22Rv1 (cell line): ENCODE data around the gene PPIL1.

Source experiments
- H3K27ac ChIP-seq: fragments of 450-650 bp; 2 replicates; pipeline ENCODE4 v1.5.1; 2017
- ZFX ChIP-seq: fragments of 450-650 bp; IDR thresholded peaks from 2 replicates; pipeline ENCODE4 v1.6.1; 2017; ENCODE audit warnings: antibody characterized with exemption, borderline replicate concordance
- TF ChIP-seq, protein P1 (sequence below): fragments of 450-650 bp; IDR thresholded peaks from 2 replicates; pipeline ENCODE4 v1.5.1; 2017; ENCODE audit warnings: mild to moderate bottlenecking

The PPIL1 gene

DNA sequence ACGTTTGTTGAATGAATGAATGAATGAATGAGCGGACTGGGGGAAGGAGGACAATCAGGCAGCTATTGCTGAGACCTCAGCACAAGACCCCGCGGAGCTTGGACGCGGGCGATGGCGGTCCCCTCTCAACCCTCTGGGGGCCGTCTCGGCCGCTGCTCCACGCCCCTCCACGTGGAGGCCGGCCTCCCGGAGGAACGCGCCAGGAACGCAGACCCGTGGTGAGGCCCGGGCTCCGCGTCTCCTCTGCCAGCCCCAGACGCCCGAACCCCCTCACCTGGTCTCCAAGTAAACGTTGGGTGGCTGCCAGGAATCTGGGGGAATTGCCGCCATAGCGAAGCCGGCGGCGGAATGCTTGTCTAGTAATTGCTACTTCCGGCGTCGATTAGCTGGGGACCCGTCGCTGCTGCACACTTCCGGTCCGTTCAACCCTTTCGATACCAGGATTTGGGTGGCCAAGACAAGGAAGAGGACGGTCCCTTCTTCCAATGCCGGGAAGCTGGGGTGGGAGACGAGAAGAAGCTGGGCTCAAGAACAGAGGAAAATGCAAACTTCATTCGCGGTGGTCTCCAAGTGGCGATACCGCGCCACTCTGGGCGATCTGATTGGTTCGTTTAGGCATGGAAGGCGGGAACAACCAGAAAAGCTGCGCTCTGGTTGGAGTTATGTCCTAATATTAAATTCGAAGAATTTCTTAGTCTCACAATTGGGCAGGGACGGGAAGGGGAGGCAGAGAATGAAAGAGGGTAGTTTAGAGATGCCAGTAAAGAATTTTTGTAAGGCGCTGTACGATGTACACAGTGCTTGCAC is at the start of gene PPIL1:
TSS of gene PPIL1 (minus strand) at position 361 of the 807 bp plus-strand sequence. CDS start at position 330, 31 bp downstream.
- H3K27ac ChIP-seq: peak within 1 kb of the TSS; percentile 89
- TF ChIP-seq, protein P1, sequence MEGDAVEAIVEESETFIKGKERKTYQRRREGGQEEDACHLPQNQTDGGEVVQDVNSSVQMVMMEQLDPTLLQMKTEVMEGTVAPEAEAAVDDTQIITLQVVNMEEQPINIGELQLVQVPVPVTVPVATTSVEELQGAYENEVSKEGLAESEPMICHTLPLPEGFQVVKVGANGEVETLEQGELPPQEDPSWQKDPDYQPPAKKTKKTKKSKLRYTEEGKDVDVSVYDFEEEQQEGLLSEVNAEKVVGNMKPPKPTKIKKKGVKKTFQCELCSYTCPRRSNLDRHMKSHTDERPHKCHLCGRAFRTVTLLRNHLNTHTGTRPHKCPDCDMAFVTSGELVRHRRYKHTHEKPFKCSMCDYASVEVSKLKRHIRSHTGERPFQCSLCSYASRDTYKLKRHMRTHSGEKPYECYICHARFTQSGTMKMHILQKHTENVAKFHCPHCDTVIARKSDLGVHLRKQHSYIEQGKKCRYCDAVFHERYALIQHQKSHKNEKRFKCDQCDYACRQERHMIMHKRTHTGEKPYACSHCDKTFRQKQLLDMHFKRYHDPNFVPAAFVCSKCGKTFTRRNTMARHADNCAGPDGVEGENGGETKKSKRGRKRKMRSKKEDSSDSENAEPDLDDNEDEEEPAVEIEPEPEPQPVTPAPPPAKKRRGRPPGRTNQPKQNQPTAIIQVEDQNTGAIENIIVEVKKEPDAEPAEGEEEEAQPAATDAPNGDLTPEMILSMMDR: no peak
- no peak for TF ChIP-seq ZFX

- TF ChIP-seq, protein P1: no peak
- no peak for TF ChIP-seq ZFX
- H3K27ac ChIP-seq: no peak overlapping the region
Measured at GRCh38 chr6:36924131-36924530, 49.5 kb upstream of the PPIL1 start.

DNA sequence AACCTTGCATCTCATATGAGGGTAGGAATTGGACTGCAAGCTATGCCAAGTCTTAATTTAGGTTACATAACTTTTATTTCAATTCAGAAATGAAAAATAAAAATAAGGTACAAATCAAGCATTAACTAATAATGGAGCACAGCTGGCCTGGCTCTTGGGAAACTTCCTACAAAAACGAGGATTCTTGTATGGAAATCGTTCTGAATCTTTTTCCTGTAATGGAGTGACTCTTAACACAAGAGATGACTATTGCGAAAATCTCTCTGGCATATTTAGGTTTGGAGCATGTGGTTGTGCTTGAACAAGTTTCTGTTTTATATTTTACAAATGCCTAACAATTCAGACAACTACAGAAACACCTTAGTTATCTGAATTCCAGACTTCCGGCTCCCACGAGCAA is 45.9 kb upstream of the PPIL1 start:
- no peak overlapping the region for H3K27ac ChIP-seq
- TF ChIP-seq, protein P1: no peak
- TF ChIP-seq ZFX: no peak

DNA sequence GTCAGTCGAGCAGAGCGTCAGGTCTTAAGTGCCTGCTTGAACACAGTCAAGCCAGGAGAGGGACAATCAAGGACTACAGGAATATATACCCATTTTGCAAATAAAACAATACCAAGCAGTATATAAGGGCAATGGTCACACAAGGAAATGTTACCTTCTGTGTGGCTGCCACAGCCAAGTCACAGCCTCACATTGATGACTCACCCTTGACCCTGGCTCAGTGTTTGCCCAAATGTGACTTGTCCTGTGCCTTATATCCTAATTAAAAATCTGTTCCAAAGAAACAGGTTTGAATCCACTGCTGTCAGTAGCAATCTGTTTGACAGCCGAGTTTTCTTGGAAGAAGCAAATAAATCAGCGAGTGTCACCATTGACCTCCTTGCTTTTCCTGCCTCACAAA is 45.4 kb upstream of the PPIL1 start:
- TF ChIP-seq, protein P1: no peak
- no peak for TF ChIP-seq ZFX
- H3K27ac ChIP-seq: no peak overlapping the region

DNA sequence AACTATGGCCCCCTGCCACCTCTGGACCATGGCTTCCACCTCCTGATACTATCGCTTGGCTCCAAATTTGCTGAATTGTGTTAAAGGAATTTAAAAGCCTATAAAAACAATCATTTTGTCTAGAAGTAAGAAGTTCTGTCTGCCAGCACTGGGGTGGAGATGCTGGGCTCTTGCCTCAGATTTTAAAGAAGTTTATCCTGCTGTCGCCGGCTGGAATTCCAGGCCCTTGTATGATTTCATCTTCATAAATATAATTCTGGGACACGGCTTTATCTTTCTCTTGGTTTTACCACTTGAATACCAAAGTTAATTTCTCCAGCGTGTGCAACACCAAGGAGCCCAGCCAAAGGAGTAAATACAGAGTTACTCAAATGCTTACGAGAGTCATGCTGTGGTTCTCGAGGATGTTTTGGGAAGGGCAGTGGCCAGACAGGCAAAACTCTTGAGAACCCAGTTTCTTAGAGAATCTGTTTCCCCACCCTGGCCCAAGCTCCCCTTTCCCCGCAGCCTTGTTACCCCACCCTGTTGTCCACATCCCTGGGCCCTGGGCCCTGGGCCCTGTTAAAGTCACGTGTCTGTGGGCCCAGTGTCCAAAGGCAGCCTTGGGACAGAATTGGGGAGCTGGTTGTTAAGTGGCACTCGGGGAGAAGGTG is 43.1 kb upstream of the PPIL1 start:
- no peak overlapping the region for H3K27ac ChIP-seq
- no peak for TF ChIP-seq ZFX
- TF ChIP-seq, protein P1: no peak

DNA sequence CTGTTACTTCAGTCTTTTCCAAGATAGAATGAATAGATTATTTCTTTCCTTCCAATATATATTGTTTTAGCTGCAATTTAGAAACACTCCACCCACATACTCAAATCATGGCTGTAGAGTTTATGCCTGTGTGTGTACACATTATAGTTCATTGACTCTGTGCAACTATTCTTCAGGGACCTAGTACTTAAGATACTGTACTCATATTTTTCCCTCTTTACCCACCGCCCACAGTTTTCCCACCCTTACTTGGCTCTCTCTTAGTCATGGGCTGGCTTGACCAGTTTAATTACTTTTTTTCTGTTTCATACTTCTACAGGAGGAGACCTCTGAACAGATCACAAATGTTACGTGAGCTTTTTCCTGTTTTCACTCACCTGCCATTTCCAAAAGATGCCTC is 41.5 kb upstream of the PPIL1 start:
- H3K27ac ChIP-seq: no peak overlapping the region
- TF ChIP-seq, protein P1: no peak
- TF ChIP-seq ZFX: no peak

- no peak overlapping the region for H3K27ac ChIP-seq
- no peak for TF ChIP-seq ZFX
- TF ChIP-seq, protein P1: no peak
Measured at GRCh38 chr6:36915599-36915998, 41.0 kb upstream of the PPIL1 start.
